Kidney (tissue), 14 donors: ENCODE results near the gene LDHB. TPM values are rescaled to one million over a fixed set of nuclear protein-coding genes. Genes with fewer than 3 reads are reported as not detected.

ENCODE experiments used
- DNase-seq, 5 donors: peaks; one replicate each; pipeline ENCODE4 v3.0.0-alpha.2; 2013 to 2020
- FAIRE-seq: peaks from 2 replicates; lab custom pipeline; 2012; peaks lifted over from hg19 to GRCh38; lab: Jason Lieb, UNC
- H3K27ac ChIP-seq, 2 donors: one replicate each; pipeline ENCODE4 v1.7.0; 2013; ENCODE audit warnings: low read depth in 2 of 2, low read length in 2 of 2, inconsistent platforms in 1 of 2
- H3K27me3 ChIP-seq: one replicate; pipeline ENCODE4 v1.7.1; 2013; ENCODE audit warnings: low read length, inconsistent platforms; ENCODE audit not compliant: control insufficient read depth, insufficient read depth
- H3K36me3 ChIP-seq, 3 donors: one replicate each; pipeline versions ENCODE4 v1.7.0 to v1.7.1; 2013; ENCODE audit warnings: low read length in 3 of 3, control low read depth in 1 of 3, inconsistent platforms in 1 of 3; ENCODE audit not compliant: insufficient read depth in 3 of 3, control insufficient read depth in 2 of 3
- H3K4me1 ChIP-seq, 3 donors: one replicate each; pipeline versions ENCODE4 v1.7.0 to v1.7.1; 2013; ENCODE audit warnings: low read length in 3 of 3, inconsistent platforms in 1 of 3, low read depth in 1 of 3; ENCODE audit not compliant: control insufficient read depth in 2 of 3, insufficient read depth in 2 of 3
- H3K4me3 ChIP-seq, 3 donors: one replicate each; pipeline versions ENCODE4 v1.7.0 to v1.8.1; 2013; ENCODE audit warnings: low read length in 3 of 3, control low read depth in 1 of 3, inconsistent platforms in 1 of 3
- H3K9ac ChIP-seq, 3 donors: one replicate each; pipeline versions ENCODE4 v1.7.0 to v1.7.1; 2013; ENCODE audit warnings: low read length in 3 of 3, control low read depth in 1 of 3, inconsistent platforms in 1 of 3
- H3K9me3 ChIP-seq, 3 donors: one replicate each; pipeline versions ENCODE4 v1.7.0 to v1.7.1; 2013; ENCODE audit warnings: low read length in 3 of 3, control low read depth in 1 of 3, inconsistent platforms in 1 of 3; ENCODE audit not compliant: control insufficient read depth in 2 of 3, insufficient read depth in 1 of 3
- intact Hi-C: fragments of 100-400 bp; cut with DNase I; formaldehyde crosslinking; loops from one replicate; pipeline ENCODE4 v1.11.1; 2022
- polyA plus RNA-seq: library from polyadenylated mRNA; stranded (reverse); fragments of 350-450 nt; fragmentation: Illumina TruSeq; extraction: RNeasy Lipid Tissue Mini Kit (QIAGEN cat#74804); gene quantifications from one replicate; pipeline ENCODE4 v1.2.3, GENCODE V29; 2014; ENCODE audit warnings: low read depth, low replicate concordance; ENCODE audit not compliant: insufficient read depth
- total RNA-seq: library from RNA; stranded (reverse); fragmentation: NEBNext Ultra II Directional; extraction: Animal tissue kit (Norgen Biotek cat#: 25700); gene quantifications from one replicate; pipeline ENCODE4 v1.2.1, GENCODE V29; 2021
- TF ChIP-seq, protein P1 (sequence below): IDR thresholded peaks from 3 replicates; pipeline ENCODE4 v1.5.1; 2012; ENCODE audit warnings: mild to moderate bottlenecking, moderate library complexity, borderline replicate concordance; ENCODE audit not compliant: insufficient read depth; ENCODE audit errors: extremely low read depth
- donor health status: control.
- donor health status: control.
- donor health status: control.
- donor health status: control.
- donor health status: control.
- donor health status: DM: yes; HTN: yes; CAD: no.
- donor health status: Normal renal cell carcinoma (clear cell type).

Gene LDHB
- total and polyA plus RNA-seq, 2 donors from 2014 or later: 1,158 to 2,485 TPM

DNA sequence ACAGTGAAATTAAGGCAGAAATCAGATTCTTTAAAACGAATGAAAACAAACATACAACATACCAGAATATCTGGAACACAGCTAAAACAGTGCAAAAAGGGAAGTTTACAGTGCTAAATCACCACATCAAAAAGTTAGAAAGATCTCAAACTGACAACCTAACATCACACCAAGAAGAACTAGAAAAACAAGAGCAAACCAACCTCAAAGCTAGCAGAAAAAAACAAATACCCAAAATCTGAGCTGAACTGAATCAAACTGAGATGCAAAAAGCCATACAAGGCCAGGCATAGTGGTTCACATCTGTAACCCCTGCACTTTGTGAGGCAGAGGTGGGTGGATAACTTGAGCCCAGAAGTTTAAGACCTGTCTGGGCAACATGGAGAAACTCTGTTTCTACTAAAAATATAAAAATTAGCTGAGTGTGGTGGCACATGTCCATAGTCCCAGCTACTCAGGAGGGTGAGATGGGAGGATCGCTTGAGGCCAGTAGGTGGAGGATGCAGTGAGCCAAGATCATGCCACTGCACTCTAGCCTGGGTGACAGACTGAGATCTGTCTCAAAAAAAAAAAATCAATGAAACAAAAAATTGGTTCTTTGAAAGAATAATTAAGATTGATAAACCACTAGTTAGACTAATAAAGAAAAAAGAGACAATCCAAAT is 33.2 kb upstream of the LDHB start:
- Histone ChIP-seq H3K27me3 (no peaks in the 10 kb centered on the region), H3K4me1 (no peaks in the 10 kb centered on the region), H3K27ac (no peak overlapping the region), H3K9ac (no peak overlapping the region), H3K4me3 (no peak overlapping the region), H3K9me3 (peaks cover 0 to 8% (median 3%) of the 10 kb centered on the region in 3 donors), H3K36me3 (no peaks in the 10 kb centered on the region)
- intact Hi-C loops: no loop called here
- DNase-seq: no peak
- FAIRE-seq: no peak
- TF ChIP-seq, protein P1, sequence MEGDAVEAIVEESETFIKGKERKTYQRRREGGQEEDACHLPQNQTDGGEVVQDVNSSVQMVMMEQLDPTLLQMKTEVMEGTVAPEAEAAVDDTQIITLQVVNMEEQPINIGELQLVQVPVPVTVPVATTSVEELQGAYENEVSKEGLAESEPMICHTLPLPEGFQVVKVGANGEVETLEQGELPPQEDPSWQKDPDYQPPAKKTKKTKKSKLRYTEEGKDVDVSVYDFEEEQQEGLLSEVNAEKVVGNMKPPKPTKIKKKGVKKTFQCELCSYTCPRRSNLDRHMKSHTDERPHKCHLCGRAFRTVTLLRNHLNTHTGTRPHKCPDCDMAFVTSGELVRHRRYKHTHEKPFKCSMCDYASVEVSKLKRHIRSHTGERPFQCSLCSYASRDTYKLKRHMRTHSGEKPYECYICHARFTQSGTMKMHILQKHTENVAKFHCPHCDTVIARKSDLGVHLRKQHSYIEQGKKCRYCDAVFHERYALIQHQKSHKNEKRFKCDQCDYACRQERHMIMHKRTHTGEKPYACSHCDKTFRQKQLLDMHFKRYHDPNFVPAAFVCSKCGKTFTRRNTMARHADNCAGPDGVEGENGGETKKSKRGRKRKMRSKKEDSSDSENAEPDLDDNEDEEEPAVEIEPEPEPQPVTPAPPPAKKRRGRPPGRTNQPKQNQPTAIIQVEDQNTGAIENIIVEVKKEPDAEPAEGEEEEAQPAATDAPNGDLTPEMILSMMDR: no peak

DNA sequence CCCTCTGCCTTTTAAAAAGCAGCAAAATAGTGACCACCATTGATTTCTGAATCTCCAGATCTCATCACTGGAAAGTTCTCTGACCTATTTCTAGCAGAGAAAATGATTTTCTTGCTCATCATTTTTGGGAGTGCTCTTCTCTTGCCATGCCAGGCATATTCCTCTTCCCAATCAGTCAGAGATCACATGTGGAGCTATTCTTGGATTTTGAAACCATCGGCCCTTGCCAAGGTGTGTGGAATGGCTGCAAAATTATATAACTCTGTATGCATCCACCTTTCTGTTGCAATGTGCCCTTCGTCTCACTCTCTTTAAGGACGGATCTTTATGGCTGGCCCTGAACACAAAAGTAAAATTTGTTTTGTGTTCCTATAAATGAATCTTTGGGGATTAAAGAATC is 25.5 kb upstream of the LDHB start:
- Histone ChIP-seq H3K36me3 (no peaks in the 10 kb centered on the region), H3K27ac (no peak overlapping the region), H3K27me3 (no peaks in the 10 kb centered on the region), H3K4me3 (no peak overlapping the region), H3K4me1 (no peaks in the 10 kb centered on the region), H3K9me3 (no peaks in the 10 kb centered on the region), H3K9ac (no peak overlapping the region)
- intact Hi-C loops: no loop called here
- TF ChIP-seq, protein P1: no peak
- DNase-seq (no peak), FAIRE-seq (no peak)

DNA sequence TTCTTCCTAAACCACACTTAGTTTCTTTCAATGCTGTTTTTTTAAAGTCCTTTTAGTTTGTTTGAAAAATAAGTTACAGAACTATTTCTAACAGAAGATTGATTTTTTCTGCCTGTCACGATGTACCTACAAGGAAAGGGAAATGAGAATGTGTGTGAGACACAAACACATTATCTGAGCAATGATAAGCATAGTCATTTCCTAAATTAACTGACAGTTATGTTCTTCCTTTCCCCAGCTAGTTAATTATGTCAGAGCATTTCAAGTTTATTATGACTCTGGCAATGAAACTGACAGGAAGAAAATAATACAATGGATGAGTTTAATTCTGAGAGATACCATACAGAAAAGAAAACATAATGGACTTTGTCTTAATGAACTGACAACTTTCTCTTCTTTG is 21.3 kb upstream of the LDHB start:
- Histone ChIP-seq H3K27ac (no peak overlapping the region), H3K27me3 (no peaks in the 10 kb centered on the region), H3K9me3 (no peaks in the 10 kb centered on the region), H3K4me1 (peaks cover 0 to 4% (median 0%) of the 10 kb centered on the region in 3 donors), H3K36me3 (no peaks in the 10 kb centered on the region), H3K9ac (no peak overlapping the region), H3K4me3 (no peak overlapping the region)
- TF ChIP-seq, protein P1: no peak
- FAIRE-seq (no peak), DNase-seq (no peak)
- intact Hi-C loops: no loop called here
